Activated CD4-positive, CD25-positive, alpha-beta regulatory T cell treated with anti-CD3 and anti-CD28 coated beads, Interleukin-2, amount 50 U/mL, for 16 hours (primary cell): ENCODE measurements around the gene BRD3.

Source experiments
- DNase-seq: peaks from one replicate; pipeline ENCODE4 v3.0.0-alpha.2; 2020; ENCODE audit warnings: low read depth, low spot score

The BRD3 gene

DNA sequence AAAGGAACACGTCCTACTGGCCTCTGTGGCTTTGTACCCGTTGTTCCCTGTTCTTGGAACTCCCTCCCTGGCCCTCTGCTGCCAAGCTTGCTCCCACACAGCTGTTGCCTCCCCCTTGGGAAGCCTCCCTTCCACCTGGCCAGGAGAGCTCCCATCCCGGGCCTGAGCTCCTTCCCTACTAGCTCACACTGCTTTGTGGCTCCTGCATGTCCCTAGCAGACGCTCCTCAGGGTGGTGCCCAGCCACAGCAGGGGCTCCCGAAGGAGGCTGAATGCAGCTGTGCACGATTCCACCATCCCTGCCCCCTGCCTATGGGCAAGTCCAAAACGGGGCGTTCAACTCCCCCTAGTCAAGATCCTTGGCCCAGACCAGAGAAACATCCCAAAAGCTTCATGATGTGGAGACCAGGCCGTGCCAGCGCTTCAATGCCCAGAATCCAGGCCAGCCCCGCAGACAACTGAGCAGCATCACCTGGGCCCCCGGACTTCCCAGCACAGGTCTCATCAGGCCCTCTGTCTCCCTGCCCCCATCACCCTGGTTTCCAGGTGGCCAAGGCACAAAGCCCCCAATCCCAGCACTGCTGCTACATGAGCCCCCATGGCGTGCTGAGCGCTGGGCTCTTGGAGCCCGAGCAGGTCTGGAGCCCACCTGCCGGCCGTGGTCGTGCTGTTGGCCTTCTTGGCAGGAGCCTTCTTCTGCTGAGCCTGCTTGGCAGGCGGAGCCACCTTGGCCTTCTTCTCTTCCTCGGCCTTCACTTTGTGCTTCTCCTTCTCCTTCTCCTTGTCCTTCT lies 28.2 kb downstream of the BRD3 start:
- no peak for DNase-seq

DNA sequence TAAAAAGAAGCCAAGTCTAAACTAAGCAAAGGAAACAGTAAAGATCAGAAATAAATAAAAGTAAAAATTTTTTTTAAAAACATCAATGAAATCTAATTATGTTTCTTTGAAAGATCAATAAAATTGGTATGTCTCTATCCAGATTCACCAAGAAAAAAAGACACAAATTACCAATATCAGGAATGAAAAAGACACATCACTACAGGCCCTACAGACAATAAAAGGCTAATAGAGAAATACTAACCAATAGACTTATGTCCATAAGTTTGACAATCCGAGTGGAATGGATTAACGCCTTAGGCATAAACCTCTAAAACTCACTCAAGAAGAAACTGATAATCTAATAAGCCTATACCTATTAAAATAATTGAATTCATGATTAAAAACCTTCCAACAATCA lies 30.2 kb downstream of the BRD3 start:
- DNase-seq: no peak

DNA sequence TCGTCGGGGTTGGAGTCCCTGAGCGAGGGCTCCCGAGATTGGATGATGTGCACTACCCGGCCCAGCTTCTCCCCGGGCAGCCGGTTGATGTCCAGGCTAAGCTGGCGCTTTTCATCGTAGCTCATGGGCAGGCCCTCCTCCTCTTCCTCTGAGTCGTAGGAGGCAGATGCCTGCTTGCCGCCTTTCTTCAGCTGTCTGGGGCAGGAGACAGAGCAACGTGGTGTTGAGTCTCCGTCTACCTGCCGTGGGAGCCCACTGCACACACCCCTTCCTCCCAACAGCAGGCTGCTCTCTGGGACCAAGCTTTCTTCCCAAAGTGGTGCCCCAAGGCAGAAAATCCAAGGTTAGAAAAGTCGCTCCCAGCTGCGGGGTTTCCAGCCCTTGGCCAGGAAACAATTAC lies 31.7 kb downstream of the BRD3 start:
- DNase-seq: no peak

DNA sequence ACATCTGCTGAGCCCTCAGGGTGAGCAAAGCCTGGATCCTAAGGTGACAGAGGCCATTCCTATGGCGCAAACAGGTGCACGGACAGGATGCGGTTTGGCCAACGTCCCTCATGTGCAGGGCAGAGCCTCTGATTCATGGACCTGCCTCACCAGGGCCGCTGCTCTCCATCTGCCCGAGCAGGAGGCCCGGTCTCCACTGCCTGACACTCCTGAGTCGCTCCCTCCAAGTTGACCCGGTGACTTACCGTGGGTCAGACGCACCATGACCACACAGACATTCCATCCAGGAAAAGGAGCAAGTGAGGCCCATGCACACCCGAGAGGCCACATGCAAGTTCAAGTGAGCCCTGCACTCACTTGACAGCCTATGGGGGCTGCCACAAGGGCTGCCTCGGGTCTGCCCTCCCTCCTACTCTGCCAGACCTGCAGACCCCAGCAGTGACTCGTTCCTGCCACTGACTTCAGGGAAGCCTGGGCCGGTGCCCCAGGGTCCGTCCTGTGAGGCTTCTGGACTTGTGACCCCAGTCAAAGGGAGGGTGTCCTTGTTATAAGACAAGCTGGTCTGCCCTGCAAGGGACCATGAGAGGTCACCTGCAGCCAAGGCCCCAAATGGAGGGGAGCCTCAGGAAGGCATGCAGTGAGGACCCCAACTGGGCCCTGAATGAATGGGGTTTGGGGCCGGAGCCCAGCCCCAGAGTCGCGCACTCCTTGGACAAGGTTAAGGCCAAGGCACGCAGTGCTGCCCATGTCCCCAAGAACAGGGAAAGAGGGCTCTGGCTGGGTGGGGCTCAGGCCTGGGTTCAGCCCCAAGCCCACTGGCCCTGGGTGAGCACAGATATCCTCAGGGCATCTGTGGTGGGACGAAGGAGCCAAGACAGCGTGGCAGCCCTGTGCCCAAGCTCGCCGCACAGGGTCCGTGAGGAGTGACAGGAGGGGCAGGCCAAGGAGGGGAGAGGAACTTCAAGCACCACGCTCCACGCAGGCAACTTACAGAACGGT lies 32.5 kb downstream of the BRD3 start:
- no peak for DNase-seq

DNA sequence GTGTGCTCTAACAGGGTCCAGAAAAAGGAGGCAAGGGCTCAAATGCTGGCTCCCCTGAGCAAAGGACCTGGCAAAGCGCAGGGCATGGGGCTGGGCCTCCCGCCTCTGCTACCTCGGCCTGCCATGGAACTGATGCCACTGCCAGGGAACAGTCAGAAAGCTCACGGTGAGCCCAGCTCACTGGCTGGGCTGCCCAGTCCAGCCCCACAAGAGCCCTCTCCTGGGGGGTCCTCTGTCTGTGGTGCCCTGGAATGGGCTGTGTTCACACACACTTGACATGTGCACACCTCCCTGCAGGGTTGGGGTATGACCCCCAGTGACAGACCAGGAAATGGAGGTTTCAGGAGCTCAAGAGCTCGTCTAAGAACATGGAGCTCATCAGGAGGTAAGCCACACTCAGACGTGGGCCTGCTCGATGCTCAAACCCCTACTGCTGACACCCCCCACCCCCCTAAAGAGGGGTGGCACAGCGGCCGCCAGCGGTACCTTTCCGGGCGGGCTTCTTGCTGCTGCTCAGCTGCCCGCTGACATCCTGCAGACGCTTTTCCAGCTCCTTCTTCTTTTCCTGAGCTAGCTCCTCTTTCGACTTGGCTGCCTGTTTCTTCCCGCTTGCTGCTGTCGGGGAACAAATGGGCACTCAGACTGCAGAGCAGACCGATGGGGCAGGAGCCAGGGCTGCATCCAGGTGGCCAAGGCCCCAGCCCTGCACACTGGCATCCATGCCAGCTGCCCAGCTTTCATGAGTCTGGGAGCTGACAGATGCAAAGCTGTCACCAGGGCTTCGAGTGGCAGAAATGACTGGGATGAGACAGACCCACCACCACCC lies 33.4 kb downstream of the BRD3 start:
- DNase-seq: no peak

DNA sequence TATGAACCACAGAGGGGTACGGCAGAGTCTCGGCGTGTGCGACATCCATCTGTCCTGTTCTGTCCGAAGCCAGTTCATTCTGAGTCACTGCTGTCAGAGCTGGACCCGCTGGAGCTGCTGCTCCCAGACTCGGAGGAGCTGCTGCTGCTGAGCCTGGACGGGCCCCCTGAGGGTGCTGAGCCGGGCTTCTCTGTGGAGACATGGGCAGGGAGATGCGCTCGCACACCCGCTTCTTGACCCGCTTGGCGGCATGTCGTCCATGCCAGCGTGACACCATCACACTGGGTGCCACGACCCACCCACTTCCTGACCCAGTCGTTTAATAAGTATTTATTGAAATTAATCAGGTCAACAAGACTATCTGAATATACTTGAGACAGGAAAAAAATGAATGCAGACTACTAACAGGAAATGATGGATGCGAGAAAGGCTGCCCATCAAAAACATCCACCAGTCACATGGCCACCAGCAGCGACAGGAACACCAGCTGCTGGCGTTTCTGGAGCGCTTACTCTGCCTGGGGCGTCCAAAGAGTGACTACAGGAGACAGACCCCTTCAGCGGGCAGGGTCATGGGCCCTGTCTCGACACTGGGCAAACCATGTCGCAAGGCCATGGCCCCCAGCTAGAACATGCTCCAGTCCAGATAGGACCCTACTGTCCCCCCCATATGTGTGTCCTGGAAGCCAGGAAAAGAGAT lies 34.2 kb downstream of the BRD3 start:
- no peak for DNase-seq

DNA sequence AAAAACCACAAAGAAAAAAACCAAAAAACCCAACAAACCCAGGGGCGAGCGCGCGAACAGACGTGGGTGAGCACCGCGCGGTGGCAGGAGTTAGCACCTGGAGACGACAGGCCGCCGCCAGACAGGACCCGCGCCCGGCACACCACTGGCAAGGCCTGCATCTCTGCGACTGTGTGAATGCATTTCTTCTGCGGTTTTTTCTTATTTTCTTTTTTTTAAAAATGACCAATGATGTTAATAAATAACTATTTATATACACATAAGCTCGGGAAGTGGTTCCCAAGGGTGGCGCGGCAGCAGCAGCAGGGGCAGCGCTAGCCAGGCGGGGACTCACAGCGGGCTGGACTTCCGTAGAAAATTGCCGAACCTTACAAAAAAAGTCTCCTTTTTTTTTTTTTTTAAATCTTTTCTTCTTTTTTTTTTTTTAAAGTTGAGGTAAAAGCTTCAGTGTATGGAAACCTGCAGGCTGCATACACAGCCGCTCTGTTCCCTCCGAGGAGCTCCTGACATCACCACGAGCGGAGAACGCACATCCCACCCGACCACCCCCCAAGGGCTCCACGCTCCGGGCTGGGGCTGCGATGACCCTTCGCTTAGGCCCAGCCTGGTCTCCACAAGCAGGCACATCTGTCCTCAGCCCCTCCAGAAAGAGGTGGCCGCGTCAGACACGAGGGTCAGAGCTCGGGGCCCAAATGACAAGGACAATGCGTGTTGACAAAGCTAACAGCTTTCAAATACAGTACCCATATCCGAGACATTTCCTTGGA lies 35.2 kb downstream of the BRD3 start:
- DNase-seq: no peak

DNA sequence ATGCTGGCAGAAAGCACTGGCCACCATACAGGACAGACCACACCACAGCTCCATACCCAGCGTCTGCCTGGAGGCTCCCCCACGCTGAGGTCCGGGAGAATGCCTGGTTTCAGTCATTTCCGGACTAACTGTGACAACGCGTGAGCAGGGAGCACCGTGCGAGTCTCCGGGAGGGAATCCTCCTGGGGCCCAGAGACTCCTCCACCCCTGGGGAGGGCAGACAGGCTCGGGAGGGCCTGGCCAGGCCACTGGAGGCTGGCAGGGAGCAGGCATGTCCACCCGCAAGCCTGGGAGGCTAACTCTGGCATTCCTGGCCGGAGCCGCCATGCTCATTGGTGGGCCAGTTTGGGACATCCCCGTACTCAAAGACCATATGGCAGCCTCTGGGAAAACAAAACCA lies 36.0 kb downstream of the BRD3 start:
- no peak for DNase-seq

DNA sequence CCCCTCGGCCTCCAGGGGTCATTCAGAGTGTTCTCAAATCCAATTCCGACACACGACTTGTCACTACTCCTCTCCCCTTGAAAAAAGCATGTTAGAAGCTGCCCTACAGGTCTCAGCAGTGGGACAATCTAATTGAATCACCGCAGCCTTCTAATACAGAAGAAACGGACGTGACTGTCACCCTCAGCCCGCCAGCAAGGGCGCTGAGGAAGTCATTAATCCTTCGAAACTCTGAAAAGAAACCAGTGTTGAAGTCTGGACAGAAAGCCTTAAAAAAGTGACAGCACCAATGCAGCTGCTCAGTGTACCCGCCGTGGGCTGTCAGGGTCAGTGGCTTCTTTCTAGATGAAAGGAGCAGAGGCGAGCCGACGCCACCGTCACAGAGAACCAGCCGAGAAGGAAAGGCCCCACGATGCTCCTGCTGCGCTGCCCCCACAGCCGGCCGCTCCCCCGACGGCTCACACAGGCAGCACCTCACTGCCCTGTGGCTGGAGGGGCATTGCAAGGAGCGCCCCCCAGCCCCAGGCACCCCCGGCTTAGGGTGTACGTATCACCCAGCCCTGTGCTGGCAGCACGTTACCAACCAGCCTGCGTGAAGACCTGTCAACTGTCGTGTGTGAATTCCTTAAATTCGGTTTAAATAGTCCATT lies 36.9 kb downstream of the BRD3 start:
- no peak for DNase-seq

DNA sequence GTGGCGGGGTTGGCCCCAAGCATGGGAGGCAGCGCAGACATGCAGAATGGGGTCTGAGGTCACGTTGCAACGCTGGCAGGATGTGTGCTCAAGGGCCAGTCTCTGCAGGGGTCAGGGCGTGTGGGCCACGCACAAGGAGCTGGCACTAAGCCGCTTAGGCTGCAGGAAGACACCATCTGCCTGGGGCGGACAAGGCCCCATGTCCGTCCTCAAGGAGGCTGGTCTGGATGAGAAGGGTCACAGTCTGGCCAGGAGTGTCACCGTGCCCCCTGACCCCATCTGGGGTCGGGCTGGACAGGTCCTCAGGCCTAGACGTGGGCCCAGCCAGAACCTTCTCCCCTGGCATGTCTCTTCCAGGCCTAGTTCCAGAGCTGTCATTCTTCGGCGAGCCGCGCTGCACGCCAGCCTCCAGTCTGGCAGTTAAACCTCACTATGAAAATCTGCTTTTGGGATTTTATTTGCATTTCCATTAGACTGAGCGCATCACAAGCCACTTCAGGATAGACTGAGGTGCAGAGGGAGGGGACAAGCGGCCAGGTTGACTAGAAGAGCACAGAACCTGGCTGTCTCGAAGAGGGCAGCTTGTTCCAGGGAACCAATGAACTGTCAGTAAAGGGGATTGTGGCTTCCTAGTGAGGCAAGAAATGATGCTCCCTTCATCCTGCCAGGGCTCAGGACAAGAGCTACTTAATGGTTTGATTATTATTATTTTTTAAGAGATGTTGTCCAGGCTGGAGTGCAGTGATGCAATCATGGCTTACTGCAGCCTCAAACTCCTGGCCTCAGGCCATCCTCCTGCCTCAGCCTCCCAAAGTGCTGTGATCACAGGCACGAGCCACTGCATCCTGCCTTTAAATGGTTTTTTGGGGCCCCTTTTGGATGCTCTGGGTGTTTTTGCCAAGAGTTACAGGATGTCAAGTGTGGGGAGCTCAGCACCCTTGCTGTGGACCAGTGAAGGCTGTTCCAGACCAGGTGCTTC lies 38.3 kb downstream of the BRD3 start:
- no peak for DNase-seq

DNA sequence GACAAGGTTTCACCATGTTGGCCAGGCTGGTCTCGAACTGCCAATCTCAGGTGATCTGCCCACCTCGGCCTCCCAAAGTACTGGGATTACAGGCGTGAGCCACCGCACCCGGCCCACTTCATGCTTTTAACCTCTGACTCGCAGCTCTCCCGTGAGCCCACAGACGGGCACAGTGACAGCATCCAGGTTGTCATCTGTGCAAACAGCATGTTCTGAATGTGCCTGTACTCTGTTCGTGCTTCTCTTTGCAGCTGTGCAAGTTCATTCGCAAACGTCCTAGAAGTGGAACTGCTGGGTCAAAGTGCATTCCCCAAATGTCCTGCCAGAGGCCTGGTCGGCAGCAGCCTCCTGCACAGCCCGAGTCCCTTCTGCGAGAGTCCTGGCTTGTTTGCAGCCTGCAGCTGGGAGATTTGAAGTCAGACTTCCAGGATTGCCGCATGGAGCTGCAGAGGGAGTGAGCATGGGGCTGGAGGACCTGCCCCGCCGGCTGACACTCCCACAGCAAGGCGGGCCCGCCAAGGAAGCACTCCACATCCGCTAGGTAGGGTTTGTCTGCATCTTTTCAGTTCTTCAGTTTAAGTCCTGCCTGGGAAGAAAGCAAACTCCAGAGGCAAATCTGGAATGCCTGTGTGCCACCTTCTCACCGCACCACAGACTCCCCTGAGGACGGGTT lies 39.1 kb downstream of the BRD3 start:
- no peak for DNase-seq

DNA sequence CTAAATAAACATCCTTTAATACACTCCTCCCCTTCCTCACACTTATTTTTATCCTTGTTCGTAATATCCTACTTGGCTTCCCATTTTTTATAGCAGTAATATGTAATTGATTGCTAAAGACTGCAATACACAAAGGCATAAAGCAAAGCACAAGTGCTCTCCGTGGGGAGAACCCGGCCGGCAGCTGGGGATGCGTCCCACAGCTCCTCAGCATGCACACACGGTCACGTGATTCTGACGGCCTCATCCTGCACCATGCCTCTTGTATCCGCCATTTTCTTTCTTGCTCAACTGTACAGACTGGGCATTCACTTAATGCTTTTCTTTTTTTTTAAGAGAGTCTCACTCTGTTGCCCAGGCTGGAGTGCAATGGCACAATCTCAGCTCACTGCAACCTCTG lies 39.8 kb downstream of the BRD3 start:
- DNase-seq: no peak

DNA sequence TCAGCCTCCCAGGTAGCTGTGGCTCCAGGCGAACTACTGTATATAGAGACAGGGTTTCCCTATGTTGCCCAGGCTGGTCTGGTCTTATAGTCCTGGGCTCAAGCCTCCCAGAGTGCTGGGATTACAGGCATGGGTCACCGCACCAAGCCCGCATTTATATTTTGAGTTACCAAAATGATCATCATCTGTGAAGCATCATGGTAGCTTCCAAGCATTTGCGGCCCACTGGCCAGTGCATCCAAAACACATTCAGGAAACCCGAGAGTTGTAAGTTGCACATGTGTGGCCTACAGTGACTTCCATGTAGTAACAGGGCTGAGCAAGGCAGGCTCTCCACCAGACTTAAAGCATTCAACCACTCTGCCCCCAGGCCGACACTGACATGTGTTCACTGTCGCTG lies 40.3 kb downstream of the BRD3 start:
- DNase-seq: no peak

DNA sequence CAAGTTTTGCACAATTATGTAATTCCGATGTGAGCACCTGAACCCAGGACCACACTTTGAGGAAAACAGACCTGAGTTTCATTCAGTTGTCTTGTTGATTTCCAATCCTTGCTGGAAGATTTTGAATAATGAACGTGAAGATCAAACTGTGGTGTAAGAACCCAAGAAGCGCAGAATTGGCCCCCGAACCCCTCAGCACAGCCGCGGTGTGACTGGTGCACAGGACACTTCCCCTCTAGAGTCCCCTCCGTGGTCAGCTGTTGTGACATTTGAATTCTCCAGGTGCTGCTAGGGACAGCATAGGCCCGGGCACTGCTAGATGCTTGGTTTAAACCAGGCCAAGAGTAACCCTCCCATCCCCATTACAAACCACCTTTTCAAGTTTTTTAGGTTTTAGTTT lies 40.8 kb downstream of the BRD3 start:
- DNase-seq: no peak

DNA sequence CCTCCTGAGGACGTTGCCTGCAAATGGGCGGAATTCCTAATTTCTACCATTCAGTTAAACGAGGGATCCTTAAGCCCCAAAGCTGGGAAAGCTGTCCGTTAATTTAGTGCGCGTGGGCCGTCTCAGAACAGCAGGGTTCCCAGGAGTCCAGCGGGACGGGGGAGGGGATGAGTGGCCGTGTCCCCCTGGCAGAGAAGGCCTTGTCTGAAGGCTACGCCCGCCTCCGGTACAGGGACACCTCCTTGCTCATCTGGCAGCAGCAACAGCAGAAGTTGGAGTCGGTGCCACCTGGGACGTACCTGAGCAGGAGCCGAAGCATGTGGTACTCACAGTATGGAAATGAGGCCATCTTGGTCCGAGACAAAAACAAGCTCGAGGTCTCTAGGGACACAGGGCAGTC lies 41.2 kb downstream of the BRD3 start:
- no peak for DNase-seq

DNA sequence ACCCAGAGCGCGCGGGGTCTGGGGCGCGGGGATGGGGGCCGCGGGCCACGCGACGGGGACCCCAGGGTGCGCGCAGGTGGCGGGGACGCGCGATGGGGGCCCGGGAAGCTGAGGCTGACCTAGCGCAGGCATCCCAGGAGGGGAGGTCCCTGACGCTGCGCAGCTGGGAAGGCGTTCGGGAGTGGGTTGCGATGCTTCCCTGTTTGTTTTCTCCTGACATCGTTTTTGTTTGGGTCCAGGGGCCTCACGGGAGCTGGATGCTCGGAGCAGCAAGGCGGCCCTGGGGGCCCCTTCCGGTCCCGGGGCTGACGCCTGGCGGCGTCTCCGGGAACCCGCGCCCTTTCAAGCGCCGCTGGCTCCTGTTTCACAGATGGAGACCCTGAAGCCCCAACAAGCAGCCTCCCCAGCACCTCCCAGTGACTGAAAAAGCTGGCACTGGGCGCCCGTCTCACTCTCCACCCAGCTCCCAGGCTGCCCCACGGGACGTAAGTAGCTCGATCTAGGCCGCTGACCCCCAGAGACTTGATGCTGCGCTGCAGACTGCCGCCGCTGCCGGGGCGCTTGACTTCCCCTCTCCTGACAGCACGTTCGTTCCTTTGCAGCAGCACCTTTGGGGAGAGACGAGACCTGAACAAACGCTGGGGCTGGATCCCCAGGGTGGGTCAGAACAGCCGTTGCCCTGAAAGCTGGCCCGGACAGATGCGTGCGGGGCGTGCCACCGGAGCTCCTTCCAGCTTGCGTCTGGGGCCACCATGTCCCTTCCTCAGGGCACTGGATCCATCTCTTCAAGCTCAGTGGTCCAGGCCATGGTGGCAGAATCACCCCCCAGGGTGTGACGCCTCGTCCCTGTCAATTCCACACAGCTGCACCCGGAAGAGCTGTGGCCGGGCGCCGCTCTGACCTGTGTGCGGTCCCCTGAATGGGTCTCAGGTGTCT lies 42.0 kb downstream of the BRD3 start:
- DNase-seq: no peak
